ENCODE results near the gene THSD8. TPM values are rescaled to one million over a fixed set of nuclear protein-coding genes. Genes with fewer than 3 reads are reported as not detected.

The THSD8 gene
- total and polyA plus RNA-seq, 4 experiments from 2014 or later: 1.5 to 4.4 (median 2.7) TPM

DNA sequence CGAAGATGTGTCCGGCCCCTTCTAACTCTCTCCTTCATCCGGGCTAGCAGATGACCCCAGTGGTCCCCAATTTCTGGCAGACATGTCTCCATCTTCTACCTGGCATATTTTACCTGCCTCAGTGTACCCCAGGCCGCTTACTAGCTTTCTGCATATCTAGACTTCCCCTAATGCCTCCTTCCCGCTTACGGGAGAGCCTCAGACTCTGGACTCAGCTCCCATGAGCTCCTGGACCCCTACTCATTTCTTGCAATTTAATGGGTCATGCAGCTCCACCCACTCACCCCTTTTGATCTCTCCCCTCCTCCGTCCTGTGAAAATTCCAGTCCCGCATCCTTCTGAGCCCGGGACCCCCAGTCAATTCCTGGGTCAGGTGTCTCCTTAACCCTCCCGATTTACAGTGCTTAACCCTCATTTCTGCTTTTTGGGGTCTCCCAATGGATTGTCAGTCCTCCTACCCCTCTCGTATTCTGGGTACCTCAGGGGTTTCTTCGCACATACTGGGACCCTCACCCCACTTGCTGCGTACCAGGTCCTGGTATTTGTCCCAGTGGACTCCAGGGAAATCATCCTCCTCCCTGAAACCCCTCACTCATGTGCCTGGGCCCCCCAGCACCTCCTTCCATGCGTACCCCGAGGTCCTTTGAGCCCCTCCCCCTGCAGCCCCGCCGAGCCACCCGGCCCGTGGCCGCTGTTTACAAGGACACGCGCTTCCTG, 11.1 kb upstream of the THSD8 start:
- no peaks in the 10 kb centered on the region for H3K36me3 ChIP-seq (ENCODE audit: insufficient read depth, low read length)
- POLR2A ChIA-PET (ENCODE audit: partially characterized antibody): interaction anchor here (0.8 to 20.0 kb wide), 20 partner anchors 12 to 501 kb away, joined by 3 to 1162 read pairs (median 9); partner anchors contain the start of genes DHPS, FBXW9, GCDH and GET3
- no peaks in the 10 kb centered on the region for H3K9me3 ChIP-seq (ENCODE audit: control insufficient read depth in 1 of 2, low read length in 2 of 2)
- no peaks in the 10 kb centered on the region for H3K27me3 ChIP-seq (ENCODE audit: insufficient read depth, low read length)
- Mint-ChIP-seq H3K27ac (peak overlapping the region in 6 of 7 donors; percentile 99 to 100 (median 100)), H3K4me3 (peak overlapping the region; percentile 92 to 98 (median 95)), H3K27me3 (no peaks in the 10 kb centered on the region), H3K9me3 (peaks cover 0 to 24% (median 0%) of the 10 kb centered on the region in 8 donors), H3K4me1 (peaks cover 22 to 51% (median 31%) of the 10 kb centered on the region in 4 donors), H3K36me3 (peaks cover 4 to 21% of the 10 kb centered on the region in 2 donors)
- CTCF ChIA-PET (ENCODE audit: partially characterized antibody): interaction anchor here (2.3 to 17.4 kb wide), 2 partner anchors 20 to 68 kb away, joined by 5 to 906 read pairs; partner anchors contain the start of genes HOOK2 and TNPO2
- intact Hi-C loops (cut with micrococcal nuclease): loop anchor here (1.0 to 5.0 kb wide), 4 partner anchors 8 to 1057 kb away; partner anchors contain the start of genes IER2, RAD23A and STX10
- peaks cover 53% of the 10 kb centered on the region for H3K4me1 ChIP-seq (ENCODE audit: insufficient read depth, low read length)
- peak overlapping the region; percentile 100 for H3K27ac ChIP-seq (ENCODE audit: low read depth, low read length)
- H3K4me3 ChIP-seq (ENCODE audit: low read length in 2 of 2): peak overlapping the region; percentile 85 to 100
- peak in 2 of 5 donors; percentile 28 to 37 for DNase-seq

- H3K4me1 Mint-ChIP-seq: peaks cover 29 to 58% (median 38%) of the 10 kb centered on the region in 4 donors
- no peaks in the 10 kb centered on the region for H3K27me3 Mint-ChIP-seq
- Histone ChIP-seq H3K4me3 (ENCODE audit: low read length in 2 of 2) (peak within 1 kb of the TSS; percentile 88 to 100), H3K27ac (ENCODE audit: low read depth, low read length) (peak within 1 kb of the TSS; percentile 100), H3K9me3 (ENCODE audit: control insufficient read depth in 1 of 2, low read length in 2 of 2) (no peaks in the 10 kb centered on the region), H3K36me3 (ENCODE audit: insufficient read depth, low read length) (no peaks in the 10 kb centered on the region), H3K27me3 (ENCODE audit: insufficient read depth, low read length) (no peaks in the 10 kb centered on the region), H3K4me1 (ENCODE audit: insufficient read depth, low read length) (peaks cover 53% of the 10 kb centered on the region)
- ChIA-PET CTCF (ENCODE audit: partially characterized antibody) (interaction anchor here (2.3 to 17.4 kb wide), 2 partner anchors 21 to 68 kb away, joined by 5 to 906 read pairs; partner anchors contain the start of genes HOOK2 and TNPO2), POLR2A (ENCODE audit: partially characterized antibody) (interaction anchor here (0.7 to 20.0 kb wide), 32 partner anchors 11 to 502 kb away, joined by 3 to 1162 read pairs (median 5); partner anchors contain the start of genes CALR, DHPS, FARSA and FBXW9)
- peak within 1 kb of the TSS in 6 of 7 donors; percentile 99 to 100 (median 100) for H3K27ac Mint-ChIP-seq
- H3K4me3 Mint-ChIP-seq: peak within 1 kb of the TSS; percentile 92 to 98 (median 95)
- intact Hi-C loops (cut with micrococcal nuclease): loop anchor here (5.0 kb wide), 3 partner anchors 156 to 1056 kb away; partner anchors contain the start of genes IER2, RAD23A and STX10
- H3K9me3 Mint-ChIP-seq: peaks cover 0 to 24% (median 0%) of the 10 kb centered on the region in 8 donors
- DNase-seq: peak; percentile 96 to 99 (median 98)
- H3K36me3 Mint-ChIP-seq: peaks cover 5 to 25% of the 10 kb centered on the region in 2 donors
Measured at GRCh38 chr19:12791345-12792050, 10.4 kb upstream of the THSD8 start, which contains the start of gene JUNB. Gene JUNB, plus strand, starts transcription at chr19:12791486. Its CDS starts 286 bp downstream, at chr19:12791772.

- intact Hi-C loops (cut with micrococcal nuclease): loop anchor here (5.0 kb wide), 3 partner anchors 155 to 1055 kb away; partner anchors contain the start of genes IER2, RAD23A and STX10
- peaks cover 50% of the 10 kb centered on the region for H3K4me1 ChIP-seq (ENCODE audit: insufficient read depth, low read length)
Measured at GRCh38 chr19:12792051-12792852, 9.6 kb upstream of the THSD8 start.

GRCh38 chr19:12792853-12793289, 9.0 kb upstream of the THSD8 start:
- POLR2A ChIA-PET (ENCODE audit: partially characterized antibody): interaction anchor here (0.6 to 20.0 kb wide), 27 partner anchors 10 to 1725 kb away, joined by 3 to 1162 read pairs (median 4); partner anchors contain the start of genes CALR, DHPS, DNAJB1 and FBXW9
- H3K27ac ChIP-seq (ENCODE audit: low read depth, low read length): peak overlapping the region; percentile 100
- Mint-ChIP-seq H3K27me3 (no peaks in the 10 kb centered on the region), H3K27ac (peak overlapping the region in 6 of 7 donors; percentile 99 to 100 (median 100)), H3K9me3 (peaks cover 0 to 24% (median 0%) of the 10 kb centered on the region in 8 donors), H3K36me3 (peaks cover 7 to 28% of the 10 kb centered on the region in 2 donors), H3K4me3 (peak overlapping the region; percentile 92 to 98 (median 95)), H3K4me1 (peaks cover 31 to 61% (median 40%) of the 10 kb centered on the region in 4 donors)
- H3K4me1 ChIP-seq (ENCODE audit: insufficient read depth, low read length): peaks cover 50% of the 10 kb centered on the region
- H3K36me3 ChIP-seq (ENCODE audit: insufficient read depth, low read length): peaks cover 4% of the 10 kb centered on the region
- H3K27me3 ChIP-seq (ENCODE audit: insufficient read depth, low read length): no peaks in the 10 kb centered on the region
- peak in 1 of 5 donors; percentile 57 for DNase-seq
- H3K9me3 ChIP-seq (ENCODE audit: control insufficient read depth in 1 of 2, low read length in 2 of 2): no peaks in the 10 kb centered on the region
- CTCF ChIA-PET (ENCODE audit: partially characterized antibody): interaction anchor here (0.8 to 17.4 kb wide), 7 partner anchors 9 to 141 kb away, joined by 3 to 906 read pairs (median 5); partner anchors contain the start of genes DHPS, FARSA, HOOK2 and THSD8
- H3K4me3 ChIP-seq (ENCODE audit: low read length in 2 of 2): peak overlapping the region; percentile 88 to 100
- intact Hi-C loops (cut with micrococcal nuclease): loop anchor here (5.0 kb wide), 3 partner anchors 154 to 1054 kb away; partner anchors contain the start of genes IER2, RAD23A and STX10

More at GRCh38 chr19:12792051-12792852, 9.6 kb upstream of the THSD8 start:
- peaks cover 0 to 24% (median 0%) of the 10 kb centered on the region in 8 donors for H3K9me3 Mint-ChIP-seq
- H3K4me1 Mint-ChIP-seq: peaks cover 31 to 62% (median 40%) of the 10 kb centered on the region in 4 donors
- CTCF ChIA-PET (ENCODE audit: partially characterized antibody): interaction anchor here (0.8 to 17.4 kb wide), 5 partner anchors 10 to 141 kb away, joined by 3 to 906 read pairs (median 5); partner anchors contain the start of genes FARSA, HOOK2, THSD8 and TNPO2
- Histone ChIP-seq H3K27me3 (ENCODE audit: insufficient read depth, low read length) (no peaks in the 10 kb centered on the region), H3K36me3 (ENCODE audit: insufficient read depth, low read length) (peaks cover 4% of the 10 kb centered on the region), H3K4me3 (ENCODE audit: low read length in 2 of 2) (peak overlapping the region; percentile 88 to 100), H3K27ac (ENCODE audit: low read depth, low read length) (peak overlapping the region; percentile 100), H3K9me3 (ENCODE audit: control insufficient read depth in 1 of 2, low read length in 2 of 2) (no peaks in the 10 kb centered on the region)
- POLR2A ChIA-PET (ENCODE audit: partially characterized antibody): interaction anchor here (0.7 to 20.0 kb wide), 37 partner anchors 10 to 503 kb away, joined by 3 to 1162 read pairs (median 5); partner anchors contain the start of genes CALR, DHPS, FARSA and FBXW9
- H3K27ac Mint-ChIP-seq: peak overlapping the region in 6 of 7 donors; percentile 99 to 100 (median 100)
- peaks cover 7 to 28% of the 10 kb centered on the region in 2 donors for H3K36me3 Mint-ChIP-seq
- DNase-seq: peak; percentile 67 to 78 (median 75)
- H3K27me3 Mint-ChIP-seq: no peaks in the 10 kb centered on the region
- H3K4me3 Mint-ChIP-seq: peak overlapping the region; percentile 92 to 98 (median 95)

DNA sequence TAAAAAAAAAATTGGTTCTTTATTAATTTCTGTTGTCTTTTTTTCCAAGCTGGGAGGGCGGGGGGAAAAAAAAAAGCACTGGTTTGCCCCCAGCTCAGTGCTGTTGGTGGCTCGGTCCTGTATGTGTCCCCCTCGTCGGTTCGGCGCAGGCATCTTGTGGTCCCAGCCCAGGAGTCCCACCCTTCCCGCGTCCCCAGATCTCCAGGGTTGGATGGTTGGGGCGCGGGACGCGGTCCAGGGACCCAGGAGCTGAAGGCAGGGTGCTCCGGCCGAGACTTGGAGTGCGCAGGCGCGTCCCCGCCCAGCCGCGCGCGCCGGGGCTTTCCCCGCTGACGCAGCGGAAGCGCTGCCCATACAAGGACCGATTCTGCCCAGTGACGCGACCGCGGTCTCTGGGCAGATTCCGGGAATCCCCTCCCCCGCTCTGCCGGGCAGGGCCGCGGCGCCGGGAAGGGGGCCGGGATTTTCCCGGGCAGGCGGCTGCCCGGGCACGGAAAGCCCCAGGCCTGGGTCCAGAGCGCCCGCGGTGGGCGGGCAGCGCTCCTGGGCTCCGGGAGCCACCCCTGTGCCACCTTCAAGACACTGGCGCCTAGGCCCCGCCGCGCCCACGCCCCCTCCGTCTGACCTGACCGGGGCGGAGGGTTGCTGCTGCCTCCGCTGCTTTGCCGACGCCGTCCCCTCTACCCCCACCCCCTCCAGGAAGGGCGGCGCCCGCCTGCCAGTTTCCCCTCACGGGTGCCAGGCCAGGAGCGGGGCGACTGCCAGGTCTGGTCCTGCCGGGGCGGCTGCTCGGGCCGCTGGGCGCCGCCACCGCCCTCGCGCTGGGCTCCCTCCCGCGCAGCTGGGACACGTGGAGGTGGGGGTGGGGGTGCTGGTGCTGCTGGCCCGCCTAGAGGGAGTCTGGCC, 8.3 kb upstream of the THSD8 start:
- POLR2A ChIA-PET (ENCODE audit: partially characterized antibody): interaction anchor here (0.6 to 20.0 kb wide), 22 partner anchors 9 to 1725 kb away, joined by 3 to 1162 read pairs (median 8); partner anchors contain the start of genes DHPS, DNAJB1, FBXW9 and GCDH
- CTCF ChIA-PET (ENCODE audit: partially characterized antibody): interaction anchor here (0.8 to 17.4 kb wide), 7 partner anchors 9 to 140 kb away, joined by 3 to 906 read pairs (median 5); partner anchors contain the start of genes DHPS, FARSA, HOOK2 and THSD8

More for the DNA sequence above, 8.3 kb upstream of the THSD8 start:
- Mint-ChIP-seq H3K27me3 (no peaks in the 10 kb centered on the region), H3K27ac (peak overlapping the region in 6 of 7 donors; percentile 99 to 100 (median 100)), H3K36me3 (peaks cover 7 to 28% of the 10 kb centered on the region in 2 donors), H3K4me3 (peak overlapping the region; percentile 92 to 98 (median 95)), H3K9me3 (peaks cover 0 to 24% (median 0%) of the 10 kb centered on the region in 8 donors), H3K4me1 (peaks cover 30 to 55% (median 36%) of the 10 kb centered on the region in 4 donors)
- Histone ChIP-seq H3K27me3 (ENCODE audit: insufficient read depth, low read length) (no peaks in the 10 kb centered on the region), H3K36me3 (ENCODE audit: insufficient read depth, low read length) (peaks cover 4% of the 10 kb centered on the region), H3K4me1 (ENCODE audit: insufficient read depth, low read length) (peaks cover 47% of the 10 kb centered on the region), H3K9me3 (ENCODE audit: control insufficient read depth in 1 of 2, low read length in 2 of 2) (no peaks in the 10 kb centered on the region), H3K27ac (ENCODE audit: low read depth, low read length) (peak overlapping the region; percentile 100), H3K4me3 (ENCODE audit: low read length in 2 of 2) (peak overlapping the region; percentile 88 to 100)
- intact Hi-C loops (cut with micrococcal nuclease): loop anchor here (5.0 kb wide), 3 partner anchors 154 to 1054 kb away; partner anchors contain the start of genes IER2, RAD23A and STX10
- DNase-seq: peak; percentile 95 to 98 (median 97)
